Kidney (tissue), 14 donors: Measurements from ENCODE around the gene OR10J4. TPM values are rescaled to one million over a fixed set of nuclear protein-coding genes. Genes with fewer than 3 reads are reported as not detected.
"Not testable (repeated sequence)": the region's sequence is repeated elsewhere in the genome, so short reads cannot be mapped to it uniquely, and the experiment has no call there.

ENCODE experiments used
- DNase-seq, 5 donors: peaks; one replicate each; pipeline ENCODE4 v3.0.0-alpha.2; 2013 to 2020
- FAIRE-seq: peaks from 2 replicates; lab custom pipeline; 2012; peaks lifted over from hg19 to GRCh38; lab: Jason Lieb, UNC
- H3K27ac ChIP-seq, 2 donors: one replicate each; pipeline ENCODE4 v1.7.0; 2013; ENCODE audit warnings: low read depth in 2 of 2, low read length in 2 of 2, inconsistent platforms in 1 of 2
- H3K27me3 ChIP-seq: one replicate; pipeline ENCODE4 v1.7.1; 2013; ENCODE audit warnings: low read length, inconsistent platforms; ENCODE audit not compliant: control insufficient read depth, insufficient read depth
- H3K36me3 ChIP-seq, 3 donors: one replicate each; pipeline versions ENCODE4 v1.7.0 to v1.7.1; 2013; ENCODE audit warnings: low read length in 3 of 3, control low read depth in 1 of 3, inconsistent platforms in 1 of 3; ENCODE audit not compliant: insufficient read depth in 3 of 3, control insufficient read depth in 2 of 3
- H3K4me1 ChIP-seq, 3 donors: one replicate each; pipeline versions ENCODE4 v1.7.0 to v1.7.1; 2013; ENCODE audit warnings: low read length in 3 of 3, inconsistent platforms in 1 of 3, low read depth in 1 of 3; ENCODE audit not compliant: control insufficient read depth in 2 of 3, insufficient read depth in 2 of 3
- H3K4me3 ChIP-seq, 3 donors: one replicate each; pipeline versions ENCODE4 v1.7.0 to v1.8.1; 2013; ENCODE audit warnings: low read length in 3 of 3, control low read depth in 1 of 3, inconsistent platforms in 1 of 3
- H3K9ac ChIP-seq, 3 donors: one replicate each; pipeline versions ENCODE4 v1.7.0 to v1.7.1; 2013; ENCODE audit warnings: low read length in 3 of 3, control low read depth in 1 of 3, inconsistent platforms in 1 of 3
- H3K9me3 ChIP-seq, 3 donors: one replicate each; pipeline versions ENCODE4 v1.7.0 to v1.7.1; 2013; ENCODE audit warnings: low read length in 3 of 3, control low read depth in 1 of 3, inconsistent platforms in 1 of 3; ENCODE audit not compliant: control insufficient read depth in 2 of 3, insufficient read depth in 1 of 3
- intact Hi-C: fragments of 100-400 bp; cut with DNase I; formaldehyde crosslinking; loops from one replicate; pipeline ENCODE4 v1.11.1; 2022
- polyA plus RNA-seq: library from polyadenylated mRNA; stranded (reverse); fragments of 350-450 nt; fragmentation: Illumina TruSeq; extraction: RNeasy Lipid Tissue Mini Kit (QIAGEN cat#74804); gene quantifications from one replicate; pipeline ENCODE4 v1.2.3, GENCODE V29; 2014; ENCODE audit warnings: low read depth, low replicate concordance; ENCODE audit not compliant: insufficient read depth
- total RNA-seq: library from RNA; stranded (reverse); fragmentation: NEBNext Ultra II Directional; extraction: Animal tissue kit (Norgen Biotek cat#: 25700); gene quantifications from one replicate; pipeline ENCODE4 v1.2.1, GENCODE V29; 2021
- TF ChIP-seq, protein P1 (sequence below): IDR thresholded peaks from 3 replicates; pipeline ENCODE4 v1.5.1; 2012; ENCODE audit warnings: mild to moderate bottlenecking, moderate library complexity, borderline replicate concordance; ENCODE audit not compliant: insufficient read depth; ENCODE audit errors: extremely low read depth
- donor health status: control.
- donor health status: control.
- donor health status: control.
- donor health status: control.
- donor health status: control.
- donor health status: DM: yes; HTN: yes; CAD: no.
- donor health status: Normal renal cell carcinoma (clear cell type).

Gene OR10J4
- total and polyA plus RNA-seq, 2 donors from 2014 or later: not detected

- intact Hi-C loops: loop anchor here (5.0 kb wide), 1 partner anchor 239 kb away; no protein-coding TSS in a partner anchor
- Histone ChIP-seq H3K9me3 (no peaks in the 10 kb centered on the region), H3K36me3 (no peaks in the 10 kb centered on the region), H3K9ac (no peak overlapping the region), H3K27me3 (no peaks in the 10 kb centered on the region), H3K4me3 (no peak overlapping the region), H3K27ac (no peak overlapping the region), H3K4me1 (peaks cover 0 to 4% (median 0%) of the 10 kb centered on the region in 3 donors)
- TF ChIP-seq, protein P1, sequence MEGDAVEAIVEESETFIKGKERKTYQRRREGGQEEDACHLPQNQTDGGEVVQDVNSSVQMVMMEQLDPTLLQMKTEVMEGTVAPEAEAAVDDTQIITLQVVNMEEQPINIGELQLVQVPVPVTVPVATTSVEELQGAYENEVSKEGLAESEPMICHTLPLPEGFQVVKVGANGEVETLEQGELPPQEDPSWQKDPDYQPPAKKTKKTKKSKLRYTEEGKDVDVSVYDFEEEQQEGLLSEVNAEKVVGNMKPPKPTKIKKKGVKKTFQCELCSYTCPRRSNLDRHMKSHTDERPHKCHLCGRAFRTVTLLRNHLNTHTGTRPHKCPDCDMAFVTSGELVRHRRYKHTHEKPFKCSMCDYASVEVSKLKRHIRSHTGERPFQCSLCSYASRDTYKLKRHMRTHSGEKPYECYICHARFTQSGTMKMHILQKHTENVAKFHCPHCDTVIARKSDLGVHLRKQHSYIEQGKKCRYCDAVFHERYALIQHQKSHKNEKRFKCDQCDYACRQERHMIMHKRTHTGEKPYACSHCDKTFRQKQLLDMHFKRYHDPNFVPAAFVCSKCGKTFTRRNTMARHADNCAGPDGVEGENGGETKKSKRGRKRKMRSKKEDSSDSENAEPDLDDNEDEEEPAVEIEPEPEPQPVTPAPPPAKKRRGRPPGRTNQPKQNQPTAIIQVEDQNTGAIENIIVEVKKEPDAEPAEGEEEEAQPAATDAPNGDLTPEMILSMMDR: no peak
- DNase-seq (no peak), FAIRE-seq (no peak)
These were observed 11.2 kb downstream of the OR10J4 start for GRCh38 chr1:159443066-159443750.

- H3K27me3 ChIP-seq: no peaks in the 10 kb centered on the region
- DNase-seq (peak in 2 of 5 donors; percentile 64 to 73), FAIRE-seq (no peak)
- intact Hi-C loops: loop anchor here (5.0 kb wide), 1 partner anchor 238 kb away; no protein-coding TSS in a partner anchor
- no peak overlapping the region for H3K27ac ChIP-seq
- TF ChIP-seq, protein P1: no peak
- H3K36me3 ChIP-seq: no peaks in the 10 kb centered on the region
- peaks cover 0 to 4% (median 0%) of the 10 kb centered on the region in 3 donors for H3K4me1 ChIP-seq
- no peak overlapping the region for H3K4me3 ChIP-seq
- no peak overlapping the region for H3K9ac ChIP-seq
- H3K9me3 ChIP-seq: no peaks in the 10 kb centered on the region
These were observed 12.5 kb downstream of the OR10J4 start for GRCh38 chr1:159444511-159444910.

DNA sequence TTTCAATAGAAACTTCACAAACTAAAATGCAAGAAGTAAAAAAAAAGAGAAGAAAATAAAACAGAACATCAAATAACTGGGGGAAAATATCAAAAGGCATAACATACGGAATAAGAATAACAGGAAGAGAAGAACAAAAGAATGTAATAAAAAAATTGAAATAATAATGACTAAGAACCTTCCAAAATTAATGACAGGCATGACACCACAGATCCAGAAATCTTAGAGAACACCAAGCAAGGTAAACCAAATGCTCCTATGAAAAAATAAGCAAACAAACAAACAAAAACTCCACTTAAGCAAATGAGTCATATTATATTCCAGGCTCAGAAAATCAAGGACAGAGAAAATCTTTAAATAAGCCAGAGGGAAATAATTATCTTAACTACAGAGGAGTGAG lies 16.2 kb downstream of the OR10J4 start:
- DNase-seq: no peak
- no peaks in the 10 kb centered on the region for H3K27me3 ChIP-seq
- H3K27ac ChIP-seq: no peak overlapping the region
- no peak overlapping the region for H3K4me3 ChIP-seq
- intact Hi-C loops: no loop called here
- TF ChIP-seq, protein P1: no peak
- H3K4me1 ChIP-seq: peaks cover 0 to 2% (median 0%) of the 10 kb centered on the region in 3 donors
- FAIRE-seq: no peak
- no peaks in the 10 kb centered on the region for H3K36me3 ChIP-seq
- peaks cover 0 to 3% (median 0%) of the 10 kb centered on the region in 3 donors for H3K9me3 ChIP-seq
- no peak overlapping the region for H3K9ac ChIP-seq

GRCh38 chr1:159449605-159450004 lies 17.6 kb downstream of the OR10J4 start:
- FAIRE-seq, intact Hi-C loops, H3K36me3 ChIP-seq, H3K9ac ChIP-seq, DNase-seq, H3K9me3 ChIP-seq, H3K4me3 ChIP-seq, H3K4me1 ChIP-seq, H3K27me3 ChIP-seq, H3K27ac ChIP-seq: not testable (repeated sequence)
